NCI-H524 treated with DMSO at 0.1 percent for 48 hours (cell line): ENCODE data around the gene GPALPP1.
"Not testable (repeated sequence)": the region's sequence is repeated elsewhere in the genome, so short reads cannot be mapped to it uniquely, and the experiment has no call there.

Experiments used
- DNase-seq: peaks from one replicate; lab custom pipeline; 2025; lab: John Stamatoyannopoulos, UW

GPALPP1 gene

GRCh38 chr13:45063261-45063860 lies 74.0 kb downstream of the GPALPP1 start:
- DNase-seq: no peak

GRCh38 chr13:45063889-45064288 lies 74.6 kb downstream of the GPALPP1 start:
- DNase-seq: not testable (repeated sequence)

- no peak for DNase-seq
Observed at GRCh38 chr13:45064889-45065288, 75.6 kb downstream of the GPALPP1 start.

- DNase-seq: no peak
Observed at GRCh38 chr13:45068036-45069001, 79.0 kb downstream of the GPALPP1 start.

GRCh38 chr13:45073809-45074208 lies 84.5 kb downstream of the GPALPP1 start:
- no peak for DNase-seq

GRCh38 chr13:45074721-45075120 lies 85.4 kb downstream of the GPALPP1 start:
- no peak for DNase-seq

- no peak for DNase-seq
Observed at GRCh38 chr13:45078003-45078402, 88.7 kb downstream of the GPALPP1 start.
